Bronchial epithelial cell (primary cell): Measurements from ENCODE around the gene MYO3A. TPM values are rescaled to one million over a fixed set of nuclear protein-coding genes. Genes with fewer than 3 reads are reported as not detected.

ENCODE experiments used
- DNase-seq: peaks from one replicate; pipeline ENCODE4 v3.0.0-alpha.2; 2010; ENCODE audit warnings: low read depth
- FAIRE-seq: peaks from 2 replicates; lab custom pipeline; 2011; peaks lifted over from hg19 to GRCh38; lab: Jason Lieb, UNC
- H3K27me3 ChIP-seq: 2 replicates; pipeline ENCODE4 v1.5.1; 2011; ENCODE audit warnings: low read length; ENCODE audit not compliant: control insufficient read depth, insufficient read depth
- H3K36me3 ChIP-seq: 2 replicates; pipeline ENCODE4 v1.5.1; 2011; ENCODE audit warnings: low read length; ENCODE audit not compliant: control insufficient read depth, insufficient read depth
- H3K4me3 ChIP-seq: 2 replicates; pipeline ENCODE4 v1.5.1; 2011; ENCODE audit warnings: mild to moderate bottlenecking, low read depth, low read length, control low read depth
- total RNA-seq: library from RNA; depleted of rRNA; stranded (reverse); fragments of >200 nt; gene quantifications from 2 replicates; pipeline ENCODE4 v1.2.1, GENCODE V29; 2014
- TF ChIP-seq, protein P1 (sequence below): IDR thresholded peaks from 2 replicates; pipeline ENCODE4 v1.5.1; 2011; ENCODE audit warnings: mild to moderate bottlenecking, moderate library complexity, low read length, control low read depth, inconsistent platforms; ENCODE audit not compliant: insufficient read depth, severe bottlenecking

MYO3A gene
- total RNA-seq, 1 donor from 2014 or later = not detected

DNA sequence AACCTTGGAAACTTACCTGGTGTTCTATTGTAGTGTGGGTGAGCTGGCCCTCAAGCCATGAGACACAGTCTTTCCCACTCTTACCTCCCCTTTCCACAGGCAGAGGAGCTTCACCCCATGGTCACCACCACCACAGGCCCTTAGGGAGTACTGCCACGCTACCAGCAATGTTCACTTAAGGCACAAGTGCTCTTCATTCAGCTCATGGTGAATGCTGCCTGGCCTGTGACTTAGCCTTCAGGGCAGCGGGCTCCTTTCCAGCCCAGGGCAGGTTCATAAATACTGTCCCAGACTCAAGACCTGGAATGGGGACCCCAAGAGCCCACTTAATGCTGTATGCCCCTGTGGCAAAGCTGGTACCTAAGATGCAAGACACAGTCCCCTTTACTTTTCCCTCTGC, 109.4 kb downstream of the MYO3A start:
- Histone ChIP-seq H3K36me3 (no peaks in the 10 kb centered on the region), H3K27me3 (no peaks in the 10 kb centered on the region), H3K4me3 (no peak overlapping the region)
- TF ChIP-seq, protein P1, sequence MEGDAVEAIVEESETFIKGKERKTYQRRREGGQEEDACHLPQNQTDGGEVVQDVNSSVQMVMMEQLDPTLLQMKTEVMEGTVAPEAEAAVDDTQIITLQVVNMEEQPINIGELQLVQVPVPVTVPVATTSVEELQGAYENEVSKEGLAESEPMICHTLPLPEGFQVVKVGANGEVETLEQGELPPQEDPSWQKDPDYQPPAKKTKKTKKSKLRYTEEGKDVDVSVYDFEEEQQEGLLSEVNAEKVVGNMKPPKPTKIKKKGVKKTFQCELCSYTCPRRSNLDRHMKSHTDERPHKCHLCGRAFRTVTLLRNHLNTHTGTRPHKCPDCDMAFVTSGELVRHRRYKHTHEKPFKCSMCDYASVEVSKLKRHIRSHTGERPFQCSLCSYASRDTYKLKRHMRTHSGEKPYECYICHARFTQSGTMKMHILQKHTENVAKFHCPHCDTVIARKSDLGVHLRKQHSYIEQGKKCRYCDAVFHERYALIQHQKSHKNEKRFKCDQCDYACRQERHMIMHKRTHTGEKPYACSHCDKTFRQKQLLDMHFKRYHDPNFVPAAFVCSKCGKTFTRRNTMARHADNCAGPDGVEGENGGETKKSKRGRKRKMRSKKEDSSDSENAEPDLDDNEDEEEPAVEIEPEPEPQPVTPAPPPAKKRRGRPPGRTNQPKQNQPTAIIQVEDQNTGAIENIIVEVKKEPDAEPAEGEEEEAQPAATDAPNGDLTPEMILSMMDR = no peak
- no peak for DNase-seq
- no peak for FAIRE-seq

DNA sequence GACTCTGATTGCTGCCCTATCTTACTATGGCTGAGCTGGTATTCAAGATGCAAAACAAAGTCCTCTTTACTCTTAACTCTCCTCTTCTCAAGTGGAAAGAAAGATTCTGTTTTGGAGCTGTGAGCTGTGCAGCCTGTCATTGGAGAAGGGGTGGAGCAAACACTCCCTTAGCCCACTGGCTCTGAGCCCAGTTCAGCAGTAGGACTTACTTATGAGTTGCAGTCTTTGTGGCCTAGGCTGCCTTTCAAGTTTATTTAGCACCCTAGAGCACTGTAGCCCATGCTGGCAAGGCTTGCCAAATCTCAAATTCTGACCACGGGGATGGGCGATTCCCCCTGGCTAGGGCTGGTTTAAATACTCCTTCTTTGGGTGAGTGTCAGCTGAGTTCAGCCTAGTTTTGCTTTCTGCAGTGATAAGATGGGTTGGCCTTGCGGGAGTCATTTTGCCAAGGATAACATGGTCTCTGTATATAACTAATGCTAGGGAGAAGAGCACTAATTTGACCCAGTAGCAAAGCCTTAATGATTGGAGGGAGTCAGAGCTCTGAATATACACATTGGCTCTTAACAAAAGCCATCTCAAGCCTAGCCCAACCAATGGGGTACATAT, 110.2 kb downstream of the MYO3A start:
- Histone ChIP-seq H3K4me3 (no peak overlapping the region), H3K27me3 (no peaks in the 10 kb centered on the region), H3K36me3 (no peaks in the 10 kb centered on the region)
- DNase-seq (no peak), FAIRE-seq (no peak)
- TF ChIP-seq, protein P1 = no peak

DNA sequence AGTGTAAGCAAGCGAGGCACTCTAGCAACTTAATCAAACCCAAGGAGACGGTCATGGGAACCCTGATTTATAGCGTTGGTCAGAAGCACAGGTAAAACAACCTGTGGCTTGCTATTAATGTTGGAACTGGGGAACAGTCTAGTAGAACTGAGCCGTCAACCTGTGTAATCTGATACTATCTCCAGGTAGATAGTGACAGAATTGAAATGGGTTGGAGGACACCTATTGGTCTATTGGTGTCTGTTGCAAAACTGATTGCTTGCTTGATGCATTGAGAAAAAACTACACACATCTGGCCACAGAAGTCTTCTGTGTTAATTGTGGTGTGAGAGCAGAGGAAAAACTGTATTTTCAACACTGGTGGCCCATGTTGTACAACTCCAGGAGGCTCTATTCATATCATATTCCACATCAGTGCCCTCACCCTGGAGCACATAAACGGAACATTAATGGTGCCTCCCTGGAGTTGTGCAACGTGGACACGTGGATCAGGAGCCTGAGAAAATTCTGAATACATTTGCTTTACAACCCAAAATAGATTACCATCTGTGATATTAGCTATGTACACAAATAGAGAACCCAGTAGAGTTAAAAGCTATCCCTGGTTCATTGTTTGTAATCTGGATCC, 112.2 kb downstream of the MYO3A start:
- Histone ChIP-seq H3K4me3 (no peak overlapping the region), H3K36me3 (no peaks in the 10 kb centered on the region), H3K27me3 (no peaks in the 10 kb centered on the region)
- TF ChIP-seq, protein P1 = no peak
- FAIRE-seq (no peak), DNase-seq (no peak)

DNA sequence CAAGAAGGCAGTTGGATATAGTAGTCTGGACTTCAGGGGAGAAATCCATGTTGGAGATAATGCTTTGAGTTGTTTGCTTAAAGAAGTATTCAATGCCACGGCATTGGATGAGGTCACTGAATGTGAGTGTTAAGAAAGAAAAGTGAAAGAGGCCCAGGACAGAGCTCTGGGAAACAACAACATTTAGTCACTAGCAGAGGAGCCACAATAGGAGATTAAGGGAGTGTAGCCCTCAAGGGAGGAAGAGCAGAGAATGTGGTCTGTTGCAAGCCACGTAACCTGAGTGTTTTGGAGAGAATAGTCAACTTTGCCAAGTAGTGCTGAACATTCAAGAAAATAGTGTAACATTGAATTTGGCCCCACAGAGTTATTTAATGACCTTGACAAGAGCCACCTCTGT, 114.7 kb downstream of the MYO3A start:
- DNase-seq (no peak), FAIRE-seq (no peak)
- H3K4me3 ChIP-seq = no peak overlapping the region
- no peaks in the 10 kb centered on the region for H3K27me3 ChIP-seq
- no peaks in the 10 kb centered on the region for H3K36me3 ChIP-seq
- TF ChIP-seq, protein P1 = no peak

DNA sequence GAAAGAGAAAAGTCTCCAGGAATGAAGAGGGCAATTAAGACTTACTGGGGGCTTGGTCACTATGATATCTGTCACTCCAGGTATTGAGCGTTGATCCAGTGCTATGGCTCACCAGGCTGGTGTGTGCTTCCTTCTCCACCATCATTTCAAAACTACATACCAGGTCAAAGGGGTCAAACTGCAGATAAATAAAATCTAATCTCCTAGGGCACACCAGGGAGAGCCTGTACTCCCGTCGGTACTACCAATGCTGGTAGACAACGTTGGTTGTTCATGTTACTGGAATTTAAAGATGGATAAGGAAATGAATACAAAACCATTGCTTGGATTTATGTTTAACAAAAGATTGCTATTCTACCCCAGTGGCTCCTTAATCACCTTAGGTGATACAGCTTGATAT, 118.3 kb downstream of the MYO3A start:
- TF ChIP-seq, protein P1 = no peak
- FAIRE-seq (no peak), DNase-seq (no peak)
- Histone ChIP-seq H3K27me3 (no peaks in the 10 kb centered on the region), H3K36me3 (no peaks in the 10 kb centered on the region), H3K4me3 (no peak overlapping the region)
